SK-N-SH (cell line): ENCODE measurements around the gene ZNF217. TPM values are rescaled to one million over a fixed set of nuclear protein-coding genes. Genes with fewer than 3 reads are reported as not detected.
A peak's percentile ranks its signal among the peaks of the same experiment; 100 is the strongest.

ENCODE experiments used
- CTCF ChIA-PET: fragments of 300-600, 350-600 bp; formaldehyde crosslinking; extraction: SDS; loops from one replicate; lab custom pipeline; 2021; lab: Yijun Ruan, JAX
- POLR2A ChIA-PET: fragments of 350-600 bp; sonication (Branson Sonifier 250); formaldehyde crosslinking; extraction: SDS; loops from one replicate; lab custom pipeline; 2020; ENCODE audit warnings: antibody characterized with exemption, inconsistent platforms; lab: Yijun Ruan, JAX
- DNase-seq: peaks from one replicate; pipeline ENCODE4 v3.0.0; 2012
- H2AFZ ChIP-seq: fragments of 200-600 bp; sonication (generic); 2 replicates; pipeline ENCODE4 v1.8.1; 2016; ENCODE audit warnings: antibody characterized with exemption, mild to moderate bottlenecking, low read depth
- H3F3A ChIP-seq: fragments of 200-600 bp; sonication (generic); replicated peaks from 2 replicates; pipeline ENCODE3; 2016; ENCODE audit warnings: antibody characterized with exemption, mild to moderate bottlenecking; ENCODE audit not compliant: insufficient read depth
- H3K27ac ChIP-seq, 2 experiments: fragments of 200-500 bp in 1 of 2; fragments of 200-600 bp in 1 of 2; sonication (Bioruptor generic) in 1 of 2; sonication (generic), shearing (Covaris generic) in 1 of 2; 2 replicates each; pipeline versions ENCODE4 v1.5.1 to v1.6.1; 2014 to 2016; ENCODE audit warnings: low read depth in 2 of 2, inconsistent platforms in 1 of 2, low read length in 1 of 2, mild to moderate bottlenecking in 1 of 2, mixed read lengths in 1 of 2
- H3K27me3 ChIP-seq: fragments of 200-600 bp; sonication (generic), shearing (Covaris generic); 2 replicates; pipeline ENCODE4 v1.6.1; 2016; ENCODE audit warnings: mixed run types; ENCODE audit not compliant: insufficient read depth
- H3K36me3 ChIP-seq, 2 experiments: fragments of 200-500 bp in 1 of 2; fragments of 200-600 bp in 1 of 2; sonication (Bioruptor generic) in 1 of 2; sonication (generic) in 1 of 2; replicated peaks in 1 of 2; 2 replicates each; pipeline versions ENCODE3 to v1.5.1; 2014 to 2016; ENCODE audit warnings: low read length in 1 of 2, mild to moderate bottlenecking in 1 of 2; ENCODE audit not compliant: insufficient read depth in 2 of 2, control insufficient read depth in 1 of 2
- H3K4me1 ChIP-seq, 2 experiments: fragments of 200-500 bp in 1 of 2; fragments of 200-600 bp in 1 of 2; sonication (Bioruptor generic) in 1 of 2; sonication (generic), shearing (Covaris generic) in 1 of 2; 2 replicates each; pipeline versions ENCODE4 v1.5.1 to v1.6.1; 2014 to 2016; ENCODE audit warnings: low read depth in 1 of 2, low read length in 1 of 2, mixed run types in 1 of 2; ENCODE audit not compliant: insufficient read depth in 2 of 2, control insufficient read depth in 1 of 2
- H3K4me2 ChIP-seq: fragments of 200-600 bp; sonication (generic), shearing (Covaris generic); 2 replicates; pipeline ENCODE4 v1.6.1; 2017; ENCODE audit warnings: mixed run types
- H3K4me3 ChIP-seq, 2 experiments: fragments of 200-500 bp in 1 of 2; fragments of 200-600 bp in 1 of 2; sonication (Bioruptor generic) in 1 of 2; sonication (generic), shearing (Covaris generic) in 1 of 2; 2 replicates each; pipeline versions ENCODE4 v1.5.1 to v1.8.1; 2014 to 2016; ENCODE audit warnings: low read depth in 2 of 2, inconsistent platforms in 1 of 2, low read length in 1 of 2, mild to moderate bottlenecking in 1 of 2, mixed read lengths in 1 of 2, moderate library complexity in 1 of 2
- H3K79me2 ChIP-seq: fragments of 200-600 bp; sonication (generic); 2 replicates; pipeline ENCODE4 v1.8.1; 2017; ENCODE audit warnings: mild to moderate bottlenecking; ENCODE audit not compliant: insufficient read depth
- H3K9ac ChIP-seq: fragments of 200-600 bp; sonication (generic); 2 replicates; pipeline ENCODE4 v1.6.1; 2017; ENCODE audit warnings: mixed run types
- H3K9me2 ChIP-seq: fragments of 200-600 bp; sonication (generic); 2 replicates; pipeline ENCODE4 v1.6.1; 2017; ENCODE audit warnings: mixed run types
- H3K9me3 ChIP-seq: fragments of 200-600 bp; sonication (generic); 2 replicates; pipeline ENCODE4 v1.6.1; 2017; ENCODE audit warnings: mixed run types, mild to moderate bottlenecking, moderate library complexity
- H4K20me1 ChIP-seq: fragments of 200-600 bp; sonication (generic); 2 replicates; pipeline ENCODE4 v1.6.1; 2017; ENCODE audit warnings: mild to moderate bottlenecking, mixed run types; ENCODE audit not compliant: insufficient read depth
- CHD2 ChIP-seq: fragments of 150-350 bp; IDR thresholded peaks from 2 replicates; pipeline ENCODE4 v1.6.1; 2018; ENCODE audit warnings: low read length; ENCODE audit not compliant: partially characterized antibody
- ELF1 ChIP-seq: IDR thresholded peaks from 2 replicates; pipeline ENCODE4 v1.4.0; 2012
- EP300 ChIP-seq, 2 experiments: IDR thresholded peaks; 2 replicates each; pipeline versions ENCODE4 v1.4.0 to v1.6.1; 2012; ENCODE audit warnings: borderline replicate concordance in 1 of 2, low read depth in 1 of 2, low read length in 1 of 2
- FOXJ3 ChIP-seq: sonication (generic); formaldehyde crosslinking; IDR thresholded peaks from 2 replicates; pipeline ENCODE4 v1.5.1; 2020; ENCODE audit warnings: mild to moderate bottlenecking, missing genetic modification reagents
- FOXM1 ChIP-seq: IDR thresholded peaks from 2 replicates; pipeline ENCODE4 v1.4.0; 2012; ENCODE audit warnings: low read depth, mild to moderate bottlenecking
- JUND ChIP-seq: IDR thresholded peaks from 2 replicates; pipeline ENCODE4 v1.4.0; 2012
- MEF2A ChIP-seq: IDR thresholded peaks from 2 replicates; pipeline ENCODE4 v1.4.0; 2012; ENCODE audit warnings: low read depth, borderline replicate concordance
- MXI1 ChIP-seq: IDR thresholded peaks from 2 replicates; pipeline ENCODE4 v1.6.1; 2012; ENCODE audit warnings: mild to moderate bottlenecking, low read depth, low read length, improper control_type of control experiment
- NFIC ChIP-seq: IDR thresholded peaks from 2 replicates; pipeline ENCODE4 v1.4.0; 2012; ENCODE audit warnings: borderline replicate concordance
- PBX3 ChIP-seq: IDR thresholded peaks from 2 replicates; pipeline ENCODE4; 2012
- POLR2AphosphoS5 ChIP-seq: IDR thresholded peaks from 2 replicates; pipeline ENCODE4 v1.6.1; 2012; ENCODE audit warnings: low read depth, low read length
- RAD21 ChIP-seq: IDR thresholded peaks from 2 replicates; pipeline ENCODE4 v1.6.1; 2012; ENCODE audit warnings: mild to moderate bottlenecking, low read length
- REST ChIP-seq: IDR thresholded peaks from 2 replicates; pipeline ENCODE4 v1.6.1; 2012; ENCODE audit warnings: mild to moderate bottlenecking, low read depth, low read length, moderate library complexity
- RFX5 ChIP-seq: IDR thresholded peaks from 2 replicates; pipeline ENCODE4 v1.6.1; 2012; ENCODE audit warnings: mild to moderate bottlenecking, improper control_type of control experiment, low read length
- RXRA ChIP-seq: IDR thresholded peaks from 2 replicates; pipeline ENCODE4 v1.4.0; 2012; ENCODE audit warnings: low read depth, mild to moderate bottlenecking, borderline replicate concordance
- SMC3 ChIP-seq: IDR thresholded peaks from 2 replicates; pipeline ENCODE4 v1.6.1; 2012; ENCODE audit warnings: low read depth, low read length, improper control_type of control experiment
- TCF12 ChIP-seq: IDR thresholded peaks from 2 replicates; pipeline ENCODE4 v1.4.0; 2012
- YY1 ChIP-seq: IDR thresholded peaks from 2 replicates; pipeline ENCODE4 v1.4.0; 2012; ENCODE audit warnings: low read depth, mild to moderate bottlenecking
- WGBS: methylation state at CpG from one replicate; pipeline ENCODE4 v1.1.6; 2017; ENCODE audit warnings: low lambda C conversion rate; 5-methylcytosine and 5-hydroxymethylcytosine counted together
- polyA plus RNA-seq, 3 experiments: library from polyadenylated mRNA; depleted of rRNA; stranded (reverse); fragments of >200 nt; gene quantifications; 2 replicates each; pipeline ENCODE4 v1.2.3, GENCODE V29; 2012
- TF ChIP-seq, protein P1 (sequence below): IDR thresholded peaks from 2 replicates; pipeline ENCODE4 v1.4.0; 2012; ENCODE audit warnings: low read depth
- TF ChIP-seq, protein P2 (sequence below): fragments of 150-350 bp; IDR thresholded peaks from 2 replicates; pipeline ENCODE4 v1.6.1; 2016; ENCODE audit warnings: mild to moderate bottlenecking, low read depth, low read length

ZNF217 gene
- polyA plus RNA-seq, 1 of the 3 experiments (the other 2 are of a cell fraction), result 6.9 TPM

GRCh38 chr20:53529658-53530057, 64.0 kb downstream of the ZNF217 start (continued):
- no peak for TF ChIP-seq FOXM1
- TF ChIP-seq, protein P1, sequence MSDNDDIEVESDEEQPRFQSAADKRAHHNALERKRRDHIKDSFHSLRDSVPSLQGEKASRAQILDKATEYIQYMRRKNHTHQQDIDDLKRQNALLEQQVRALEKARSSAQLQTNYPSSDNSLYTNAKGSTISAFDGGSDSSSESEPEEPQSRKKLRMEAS, result no peak
- TF ChIP-seq ELF1, result no peak
- no peak for TF ChIP-seq TCF12
- TF ChIP-seq, protein P2, sequence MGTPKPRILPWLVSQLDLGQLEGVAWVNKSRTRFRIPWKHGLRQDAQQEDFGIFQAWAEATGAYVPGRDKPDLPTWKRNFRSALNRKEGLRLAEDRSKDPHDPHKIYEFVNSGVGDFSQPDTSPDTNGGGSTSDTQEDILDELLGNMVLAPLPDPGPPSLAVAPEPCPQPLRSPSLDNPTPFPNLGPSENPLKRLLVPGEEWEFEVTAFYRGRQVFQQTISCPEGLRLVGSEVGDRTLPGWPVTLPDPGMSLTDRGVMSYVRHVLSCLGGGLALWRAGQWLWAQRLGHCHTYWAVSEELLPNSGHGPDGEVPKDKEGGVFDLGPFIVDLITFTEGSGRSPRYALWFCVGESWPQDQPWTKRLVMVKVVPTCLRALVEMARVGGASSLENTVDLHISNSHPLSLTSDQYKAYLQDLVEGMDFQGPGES, result no peak
- TF ChIP-seq MEF2A, result no peak

DNA sequence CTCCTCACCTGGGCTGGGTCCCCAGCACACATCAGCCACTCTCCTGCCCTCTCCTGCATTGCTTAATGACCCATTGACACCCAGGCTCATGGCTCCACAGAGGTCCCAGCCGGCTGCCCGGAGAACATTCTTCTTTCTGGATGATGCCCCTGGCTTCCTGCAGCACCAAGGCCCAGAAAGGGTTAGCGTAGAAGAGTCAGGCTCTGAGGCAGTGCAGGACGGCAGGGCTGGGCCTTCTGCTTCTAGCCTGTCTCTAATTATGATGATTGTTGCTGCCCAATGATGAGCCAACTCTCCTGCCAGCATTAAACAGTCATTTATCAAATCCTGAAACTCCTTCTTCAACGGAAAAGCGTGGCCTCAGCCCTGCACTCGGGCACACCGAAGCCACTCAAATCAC, 66.4 kb downstream of the ZNF217 start:
- Histone ChIP-seq H3K36me3 (no peaks in the 10 kb centered on the region), H3F3A (no peaks in the 10 kb centered on the region), H3K4me1 (peaks cover 0 to 4% of the 10 kb centered on the region in 2 experiments; a peak in 1 of 4 replicates), H3K4me3 (no peak overlapping the region), H3K27me3 (no peaks in the 10 kb centered on the region), H4K20me1 (no peaks in the 10 kb centered on the region), H3K9ac (no peak overlapping the region), H3K9me2 (no peaks in the 10 kb centered on the region), H3K4me2 (no peak overlapping the region), H3K27ac (no peak overlapping the region), H2AFZ (no peak overlapping the region), H3K9me3 (no peaks in the 10 kb centered on the region), H3K79me2 (no peaks in the 10 kb centered on the region)
- peak; percentile 20 for DNase-seq
- POLR2A ChIA-PET, result no interaction called here
- no peak for TF ChIP-seq MXI1
- TF ChIP-seq NFIC, result no peak
- TF ChIP-seq, protein P2, result no peak
- no peak for TF ChIP-seq FOXJ3
- no peak for TF ChIP-seq YY1
- no peak for TF ChIP-seq JUND
- no peak for TF ChIP-seq MEF2A
- no peak for TF ChIP-seq EP300 (IDR thresholded peaks at IDR 0.05; ENCODE audit: borderline replicate concordance in 1 of 2, low read depth in 1 of 2, low read length in 1 of 2)
- TF ChIP-seq FOXM1, result no peak
- no peak for TF ChIP-seq REST
- TF ChIP-seq PBX3, result no peak
- no peak for TF ChIP-seq SMC3
- TF ChIP-seq RAD21, result no peak
- no peak for TF ChIP-seq POLR2AphosphoS5
- no peak for TF ChIP-seq RFX5
- no peak for TF ChIP-seq CHD2
- TF ChIP-seq RXRA, result no peak
- WGBS, result 70% methylated on average over 5 of the region's 8 CpGs
- CTCF ChIA-PET, result interaction anchor here (1.0 kb wide), 1 partner anchor 12 kb away, joined by 3 read pairs; no protein-coding TSS in a partner anchor
